NCI-H82 treated with DMSO at 0.1 percent for 48 hours (cell line): Measurements from ENCODE around the gene SNX18.
"Not testable (repeated sequence)": the region's sequence is repeated elsewhere in the genome, so short reads cannot be mapped to it uniquely, and the experiment has no call there.

Experiments
- DNase-seq: peaks from one replicate; lab custom pipeline; 2025; ENCODE audit not compliant: unreplicated experiment; lab: John Stamatoyannopoulos, UW

SNX18 gene

DNA sequence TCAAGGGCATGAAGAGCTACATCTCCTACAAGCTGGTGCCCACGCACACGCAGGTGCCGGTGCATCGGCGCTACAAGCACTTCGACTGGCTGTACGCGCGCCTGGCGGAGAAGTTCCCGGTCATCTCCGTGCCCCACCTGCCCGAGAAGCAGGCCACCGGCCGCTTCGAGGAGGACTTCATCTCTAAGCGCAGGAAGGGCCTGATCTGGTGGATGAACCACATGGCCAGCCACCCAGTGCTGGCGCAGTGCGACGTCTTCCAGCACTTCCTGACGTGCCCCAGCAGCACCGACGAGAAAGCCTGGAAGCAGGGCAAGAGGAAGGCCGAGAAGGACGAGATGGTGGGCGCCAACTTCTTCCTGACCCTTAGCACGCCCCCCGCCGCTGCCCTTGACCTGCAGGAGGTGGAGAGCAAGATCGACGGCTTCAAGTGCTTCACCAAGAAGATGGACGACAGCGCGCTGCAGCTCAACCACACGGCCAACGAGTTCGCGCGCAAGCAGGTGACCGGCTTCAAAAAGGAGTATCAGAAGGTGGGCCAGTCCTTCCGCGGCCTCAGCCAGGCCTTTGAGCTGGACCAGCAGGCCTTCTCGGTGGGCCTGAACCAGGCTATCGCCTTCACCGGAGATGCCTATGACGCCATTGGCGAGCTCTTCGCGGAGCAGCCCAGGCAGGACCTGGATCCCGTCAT, 1.4 kb downstream of the SNX18 start:
- DNase-seq: no peak

DNA sequence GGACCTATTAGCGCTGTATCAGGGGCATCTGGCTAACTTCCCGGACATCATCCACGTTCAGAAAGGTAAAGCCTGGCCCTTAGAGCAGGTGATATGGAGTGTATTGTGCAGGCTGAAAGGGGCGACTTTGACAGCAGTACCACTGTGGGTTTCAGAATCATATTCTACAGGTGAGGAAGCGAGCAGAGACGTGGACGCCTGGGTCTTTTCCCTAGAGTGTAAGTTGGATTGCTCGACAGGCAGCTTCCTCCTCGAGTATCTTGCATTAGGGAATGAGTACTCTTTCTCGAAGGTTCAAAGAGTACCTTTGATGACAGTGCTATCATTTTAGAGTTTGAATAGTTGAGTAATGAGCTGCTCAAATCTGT, 1.9 kb downstream of the SNX18 start:
- DNase-seq: no peak

DNA sequence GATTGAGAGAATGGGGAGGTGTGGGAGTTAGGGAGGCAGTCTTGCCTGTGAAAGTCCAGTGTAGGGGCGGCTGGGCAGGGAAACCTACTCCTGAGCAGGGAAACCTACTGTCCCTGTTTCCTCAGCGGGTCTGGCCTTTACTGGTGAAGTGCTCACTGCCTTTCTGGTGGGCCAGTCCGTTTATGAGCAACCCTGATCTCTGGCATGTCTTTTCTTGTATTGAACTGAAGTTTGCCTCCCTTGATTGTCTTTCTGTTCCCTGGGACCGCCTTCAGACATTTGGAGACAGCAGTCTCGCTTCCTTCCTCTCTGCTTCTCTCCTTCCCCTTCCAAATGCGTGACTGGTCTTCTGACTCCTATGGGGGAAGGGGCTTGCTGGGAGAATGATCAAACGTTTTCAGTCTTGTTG, 2.9 kb downstream of the SNX18 start:
- DNase-seq: no peak

DNA sequence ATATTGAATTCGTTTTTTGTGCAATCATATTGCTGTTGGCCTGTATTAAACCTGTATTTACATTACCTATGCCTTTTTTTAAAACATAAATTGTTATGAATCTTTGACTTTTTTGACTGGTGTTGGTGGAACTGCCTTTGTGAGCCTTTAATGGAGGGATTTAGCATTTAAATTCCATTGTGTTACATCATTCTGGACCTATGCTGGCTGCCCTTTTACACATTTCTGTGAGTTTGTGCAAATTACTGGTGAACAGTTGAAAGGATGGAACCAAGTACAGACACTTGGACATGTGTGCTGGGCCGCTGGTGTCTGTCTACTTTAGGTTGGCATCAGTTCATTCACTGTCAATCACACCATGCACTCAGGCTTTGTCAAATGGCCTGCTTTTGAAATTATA, 3.4 kb downstream of the SNX18 start:
- no peak for DNase-seq

DNA sequence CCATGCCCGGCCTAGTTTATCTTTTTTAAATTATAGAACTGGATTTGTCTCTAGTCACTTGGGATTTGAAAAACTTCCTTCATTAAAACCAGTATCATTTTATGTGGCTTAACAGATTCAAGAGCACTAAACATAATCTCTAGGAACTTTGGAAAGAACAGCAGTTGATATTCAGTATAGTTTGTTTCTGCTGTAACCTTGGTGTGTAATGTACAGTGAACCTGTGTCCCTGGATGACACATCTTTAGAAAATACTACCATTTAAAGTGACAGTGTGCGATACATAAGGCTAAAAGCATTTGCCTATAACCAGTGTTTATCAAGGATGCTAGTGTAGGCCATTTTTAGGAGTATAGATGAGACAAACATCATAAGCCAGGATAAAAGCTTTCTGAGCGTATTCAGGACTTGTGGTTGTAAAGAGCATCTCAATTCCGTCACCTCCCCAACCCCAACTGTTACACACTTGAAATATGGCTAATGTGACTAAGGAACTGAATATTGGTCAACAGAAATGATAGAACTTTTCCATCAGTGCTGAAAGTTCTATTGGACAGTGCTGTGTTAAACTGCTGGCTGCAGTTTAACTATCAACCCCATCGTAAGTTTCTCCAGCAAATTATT, 4.4 kb downstream of the SNX18 start:
- DNase-seq: no peak

DNA sequence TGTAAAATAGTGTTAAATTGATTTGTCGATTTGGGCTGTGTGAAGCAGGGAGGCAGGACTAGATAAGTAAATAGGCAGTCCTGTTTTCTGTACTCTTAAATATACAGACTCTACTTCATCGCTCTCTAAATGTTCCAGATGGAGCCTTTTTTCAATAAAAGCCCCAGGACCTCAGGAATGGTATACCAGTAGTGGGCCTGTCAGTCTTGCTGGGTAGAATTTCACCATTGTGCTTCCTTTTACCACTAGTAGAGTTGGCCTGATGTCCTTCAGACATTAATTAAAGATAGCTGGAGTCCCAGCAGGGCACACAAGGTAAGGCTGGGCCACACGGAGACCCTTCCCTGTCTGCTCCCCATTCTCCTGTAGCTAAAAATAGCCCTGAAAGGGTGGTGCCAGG, 6.0 kb downstream of the SNX18 start:
- DNase-seq: no peak

DNA sequence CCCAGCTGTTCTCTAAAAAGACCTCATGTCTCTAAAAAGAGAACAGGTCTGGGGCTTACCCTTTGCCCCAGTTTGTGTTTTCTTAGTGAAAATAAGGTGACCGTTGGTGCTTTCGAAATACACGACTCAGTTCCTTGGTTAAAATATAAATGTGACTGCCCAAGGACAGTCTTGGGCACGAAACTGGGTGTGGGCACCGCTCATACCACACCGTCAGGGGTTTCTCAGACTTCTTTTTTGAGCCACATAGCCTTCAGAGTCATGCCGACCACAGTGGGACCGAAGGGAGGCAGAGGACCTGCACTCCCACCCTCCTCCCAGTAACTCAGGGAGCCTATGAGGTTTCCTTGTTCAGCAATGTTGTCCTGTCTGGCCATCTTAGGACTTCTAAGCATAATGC, 6.5 kb downstream of the SNX18 start:
- no peak for DNase-seq

DNA sequence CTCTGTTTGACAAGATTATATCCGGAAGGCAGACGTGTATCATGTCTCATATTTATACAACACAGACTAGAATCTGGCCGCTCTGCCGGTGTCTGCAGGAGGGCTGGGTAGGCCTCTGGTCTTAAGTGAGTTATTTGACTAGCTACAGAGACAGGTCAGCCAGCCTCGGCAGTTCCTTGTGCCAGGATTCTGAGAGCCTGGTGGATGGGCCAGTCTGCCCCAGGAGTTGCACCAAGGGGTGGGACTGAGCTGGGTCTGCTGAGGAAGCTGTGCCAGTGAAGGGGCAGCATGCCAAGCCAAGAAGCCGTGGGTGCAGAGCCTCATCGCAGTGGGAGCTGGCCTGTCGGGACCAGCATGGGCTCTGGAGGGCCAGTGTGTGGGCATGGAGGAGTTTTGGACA, 7.1 kb downstream of the SNX18 start:
- DNase-seq: no peak

DNA sequence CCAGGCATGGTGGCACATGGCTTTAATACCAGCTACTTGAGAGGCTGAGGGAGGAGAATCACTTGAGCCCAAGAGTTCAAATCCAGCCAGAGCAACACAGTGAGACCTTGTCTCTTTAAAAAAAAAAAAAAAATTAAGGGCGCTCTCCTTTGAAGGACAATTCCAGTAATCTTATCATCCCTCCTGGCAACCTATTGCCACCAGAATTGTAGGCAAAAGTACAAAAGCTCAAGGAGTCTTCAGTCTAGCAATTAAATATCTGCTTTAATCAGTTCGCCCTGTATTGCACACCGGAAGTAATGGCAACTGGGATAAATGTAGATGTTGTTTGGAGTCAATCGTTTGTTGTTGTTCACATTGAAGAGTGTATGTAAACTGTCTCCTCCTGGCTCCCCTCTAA, 7.7 kb downstream of the SNX18 start:
- no peak for DNase-seq

DNA sequence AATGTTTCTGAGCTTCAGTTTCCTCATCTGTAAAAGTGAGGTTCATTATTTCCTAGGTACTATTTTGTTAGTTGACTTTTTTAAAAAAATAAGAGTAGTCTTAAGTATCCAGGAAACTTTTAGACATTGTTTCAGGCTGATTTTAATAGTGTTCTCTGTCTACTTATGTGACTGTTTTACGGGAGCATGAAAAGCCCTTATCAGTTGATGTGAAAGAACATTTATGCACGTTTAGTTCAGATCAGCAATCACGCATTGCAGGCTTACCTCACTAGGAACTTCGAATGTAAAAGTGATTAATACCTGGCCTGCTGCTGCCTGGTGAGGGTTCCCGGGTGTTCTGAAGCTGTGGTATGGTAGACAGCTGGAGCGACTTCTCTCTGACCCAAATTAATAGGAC, 8.1 kb downstream of the SNX18 start:
- no peak for DNase-seq

DNA sequence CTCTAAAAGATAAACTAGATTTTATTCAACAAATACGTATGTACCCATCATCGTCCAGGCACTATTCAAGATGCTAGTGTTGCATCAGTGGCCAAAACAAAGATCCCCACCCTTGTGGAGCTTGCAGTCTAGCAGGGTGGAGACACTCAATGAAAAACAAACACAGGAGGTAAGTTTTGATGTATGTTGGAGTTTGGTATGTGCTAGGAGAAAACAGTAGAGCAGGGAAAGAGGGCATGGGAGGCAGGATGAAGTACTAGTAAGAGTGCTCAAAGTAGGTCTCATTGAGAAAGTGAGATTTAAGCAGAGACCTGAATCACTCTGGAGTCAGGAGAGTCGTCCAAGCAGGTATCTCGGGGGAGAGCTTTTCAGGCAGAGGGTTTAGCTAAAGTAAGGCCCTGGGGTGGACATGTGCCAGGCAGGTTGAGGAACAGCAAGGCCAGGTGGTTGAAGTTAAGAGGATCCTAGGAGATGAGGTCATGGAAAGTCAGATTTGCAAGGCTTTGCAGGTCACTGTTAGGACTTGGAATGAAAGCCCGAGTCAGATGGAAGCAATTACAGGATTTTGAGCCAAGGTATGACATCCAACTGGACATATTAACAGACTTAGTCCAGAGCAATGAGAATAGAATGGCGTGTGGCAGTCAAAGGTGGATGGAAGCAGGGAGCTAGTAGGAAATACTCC, 9.2 kb downstream of the SNX18 start:
- DNase-seq: no peak

DNA sequence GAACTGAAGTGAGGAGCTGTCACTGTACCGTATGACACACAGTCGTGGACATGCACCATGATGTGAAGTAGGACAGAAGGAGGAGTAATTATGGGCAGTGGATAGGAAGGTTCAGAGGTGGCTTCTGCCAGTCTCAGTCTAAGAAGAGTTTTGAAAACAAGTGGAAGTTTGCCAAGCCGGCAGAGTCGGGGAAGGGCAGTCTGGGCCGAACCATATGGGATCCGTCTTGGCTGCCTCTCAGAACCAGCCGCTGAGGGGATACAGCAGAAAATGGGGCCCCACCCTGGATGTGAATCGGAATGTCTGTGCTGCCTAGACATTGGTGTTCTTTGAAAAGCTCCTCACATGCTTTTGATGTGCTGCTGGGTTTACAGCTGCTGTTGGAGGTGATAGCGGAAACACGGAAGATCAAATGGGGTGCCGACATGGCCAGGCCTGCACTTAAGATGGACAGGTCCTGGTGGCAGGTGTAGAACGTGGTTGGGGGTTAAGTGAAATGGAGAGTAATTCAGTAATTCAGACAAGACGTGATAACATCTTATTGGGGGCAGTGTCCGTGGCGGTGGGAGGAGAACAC, 11.2 kb downstream of the SNX18 start:
- DNase-seq: no peak

DNA sequence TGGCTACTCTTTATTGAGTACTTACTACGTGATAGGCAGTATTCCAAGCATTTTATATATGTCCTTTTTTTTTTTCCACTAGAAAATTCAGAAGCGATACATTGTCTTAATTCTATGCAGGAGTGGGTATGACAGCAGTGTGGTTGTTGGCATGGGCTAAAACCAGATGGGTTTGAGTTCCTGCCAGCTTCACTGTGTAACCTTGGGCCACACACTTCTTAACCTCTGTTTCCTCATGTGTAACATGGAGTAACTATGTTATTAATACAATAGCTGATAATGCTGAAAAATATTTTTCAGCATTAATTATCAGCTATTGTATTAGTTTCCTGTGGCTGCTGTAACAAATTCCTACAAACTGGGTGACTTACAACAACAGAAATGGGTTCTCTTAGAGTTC, 12.0 kb downstream of the SNX18 start:
- no peak for DNase-seq

DNA sequence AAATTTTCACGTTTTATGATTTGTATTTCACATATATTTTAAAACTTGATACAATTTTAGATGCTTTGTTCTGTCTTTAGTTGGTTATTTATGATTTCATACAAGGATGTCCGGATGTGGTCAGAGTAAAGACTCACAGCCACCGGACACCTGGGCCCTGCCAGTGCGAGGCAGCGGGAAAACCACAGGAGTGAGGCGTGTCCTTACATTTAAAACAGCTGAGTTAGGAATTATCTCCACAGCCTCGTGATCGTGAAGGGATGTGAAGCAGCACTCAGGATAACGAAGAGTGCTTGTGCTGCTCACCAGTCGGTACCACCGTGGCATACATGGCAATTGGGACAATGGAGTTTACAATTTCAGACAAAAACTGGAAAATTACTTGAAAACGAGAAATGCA, 14.0 kb downstream of the SNX18 start:
- DNase-seq: no peak

DNA sequence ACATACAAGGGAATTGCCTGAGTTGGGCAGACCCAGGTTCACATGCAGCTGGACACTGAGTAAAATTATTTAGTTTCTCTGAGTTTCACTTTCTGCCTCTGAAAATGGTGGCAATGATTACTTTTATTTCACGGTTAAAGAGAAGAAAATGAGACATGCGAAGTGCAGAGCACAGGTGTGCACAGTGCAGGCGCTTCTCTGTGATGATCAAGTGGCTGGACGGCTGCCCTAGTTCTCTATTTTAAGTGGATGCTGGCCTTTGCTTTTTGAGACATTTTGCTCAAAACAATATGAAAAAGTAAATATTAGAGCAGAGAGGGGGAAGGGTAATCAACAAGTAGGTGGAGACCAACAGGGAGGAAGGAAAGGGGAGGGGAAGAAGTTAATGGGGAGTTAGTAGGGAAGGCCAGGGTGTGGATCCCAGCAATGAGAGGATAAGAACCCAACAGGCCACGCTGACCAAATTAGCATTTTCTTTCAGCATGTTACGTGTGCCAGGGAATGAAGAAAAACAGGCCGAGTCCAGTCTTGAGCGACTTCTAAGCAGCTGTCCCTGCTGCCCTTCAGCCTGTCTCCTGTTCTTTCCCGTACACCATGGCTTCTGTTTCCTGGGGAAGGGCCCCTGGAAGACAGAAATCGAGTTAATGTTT, 16.1 kb downstream of the SNX18 start:
- DNase-seq: no peak

DNA sequence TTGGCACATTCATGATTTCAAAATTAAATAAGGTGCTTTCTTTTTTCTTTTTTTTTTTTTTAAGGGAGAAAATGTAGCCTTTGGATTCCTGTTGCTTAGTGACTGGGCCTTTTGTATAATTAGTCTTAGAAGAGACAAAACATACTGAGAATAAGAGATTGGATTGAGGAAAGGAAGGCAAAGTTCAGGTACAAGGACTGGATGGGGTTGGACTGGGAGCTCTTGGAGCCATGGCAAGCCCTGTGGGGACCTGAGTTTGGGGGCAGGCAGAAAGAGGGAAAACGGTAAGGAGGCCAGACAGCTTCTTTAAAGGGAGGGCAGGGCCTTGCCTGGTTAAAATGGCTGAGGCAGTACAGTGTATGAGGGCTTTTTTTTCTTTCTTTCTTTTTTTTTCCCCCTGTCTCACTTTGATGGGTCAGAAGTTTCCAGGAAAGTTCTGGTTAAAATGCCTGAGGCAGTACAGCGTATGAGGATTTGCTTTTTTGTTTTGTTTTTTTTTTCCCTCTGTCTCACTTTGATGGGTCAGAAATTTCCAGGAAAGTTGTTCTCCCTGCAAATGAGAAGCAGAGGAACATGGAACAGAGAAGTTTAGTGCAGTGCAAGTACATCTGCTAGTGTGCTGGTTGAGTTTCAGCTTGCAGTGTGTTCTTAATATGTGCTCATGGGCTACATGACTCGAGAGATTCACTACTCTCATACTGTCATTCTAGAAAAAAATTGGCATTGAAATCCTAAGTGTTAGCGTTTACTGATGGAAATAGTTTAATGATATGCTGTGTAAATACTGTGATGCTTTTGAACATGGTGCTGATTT, 16.8 kb downstream of the SNX18 start:
- DNase-seq: no peak

DNA sequence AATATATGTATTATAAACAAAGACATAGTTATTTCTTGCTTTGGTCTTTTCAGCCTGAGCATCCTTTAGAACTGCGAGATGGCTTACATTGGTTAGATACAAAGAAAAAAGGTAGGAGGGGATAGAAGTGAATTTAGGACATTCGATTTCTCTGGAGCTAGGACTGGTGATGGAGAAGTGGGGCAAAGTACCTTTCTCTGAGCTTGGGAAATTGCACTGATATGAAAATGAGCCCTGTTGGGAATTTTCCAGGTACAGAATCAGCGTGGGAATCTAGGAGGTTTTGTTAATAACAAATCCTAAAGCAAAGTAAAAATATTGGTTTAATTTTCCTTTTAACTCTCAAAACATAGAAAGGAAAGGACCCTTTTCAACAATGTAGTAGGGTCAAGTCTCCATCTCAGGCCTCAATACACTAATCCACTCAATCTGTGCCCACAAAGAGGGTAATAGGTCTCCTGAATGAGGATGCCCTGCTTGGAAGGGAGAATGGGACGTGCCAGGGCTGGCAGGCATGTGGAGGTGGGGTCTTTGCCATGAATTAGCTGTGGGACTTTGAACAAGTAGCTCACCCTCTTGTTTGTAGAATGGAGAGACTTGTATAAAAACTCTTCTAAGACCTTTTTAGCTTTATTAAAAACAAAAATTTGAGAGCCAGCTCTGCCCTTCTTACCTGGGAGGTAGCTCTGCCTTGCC, 17.7 kb downstream of the SNX18 start:
- DNase-seq: no peak

DNA sequence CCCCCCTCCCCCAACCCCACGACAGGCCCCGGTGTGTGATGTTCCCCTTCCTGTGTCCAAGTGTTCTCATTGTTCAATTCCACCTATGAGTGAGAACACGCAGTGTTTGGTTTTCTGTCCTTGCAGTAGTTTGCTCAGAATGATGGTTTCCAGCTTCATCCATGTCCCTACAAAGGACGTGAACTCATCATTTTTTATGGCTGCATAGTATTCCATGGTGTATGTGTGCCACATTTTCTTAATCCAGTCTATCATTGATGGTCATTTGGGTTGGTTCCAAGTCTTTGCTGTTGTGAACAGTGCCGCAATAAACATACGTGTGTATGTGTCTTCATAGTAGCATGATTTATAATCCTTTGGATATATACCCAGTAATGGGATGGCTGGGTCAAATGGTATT, 18.8 kb downstream of the SNX18 start:
- DNase-seq: not testable (repeated sequence)

DNA sequence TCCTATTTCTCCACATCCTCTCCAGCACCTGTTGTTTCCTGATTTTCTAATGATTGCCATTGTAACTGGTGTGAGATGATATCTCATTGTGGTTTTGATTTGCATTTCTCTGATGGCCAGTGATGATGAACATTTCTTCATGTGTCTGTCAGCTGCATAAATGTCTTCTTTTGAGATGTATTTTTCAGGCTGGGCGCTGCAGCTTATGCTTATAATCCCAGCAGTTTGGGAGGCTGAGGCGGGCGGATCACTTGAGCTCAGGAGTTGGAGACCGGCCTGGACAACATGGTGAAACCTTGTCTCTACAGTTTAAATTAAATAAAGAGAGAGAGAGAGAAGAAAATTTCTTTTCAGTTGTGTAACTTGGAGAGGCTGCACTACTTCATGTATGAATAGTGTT, 19.3 kb downstream of the SNX18 start:
- DNase-seq: not testable (repeated sequence)

DNA sequence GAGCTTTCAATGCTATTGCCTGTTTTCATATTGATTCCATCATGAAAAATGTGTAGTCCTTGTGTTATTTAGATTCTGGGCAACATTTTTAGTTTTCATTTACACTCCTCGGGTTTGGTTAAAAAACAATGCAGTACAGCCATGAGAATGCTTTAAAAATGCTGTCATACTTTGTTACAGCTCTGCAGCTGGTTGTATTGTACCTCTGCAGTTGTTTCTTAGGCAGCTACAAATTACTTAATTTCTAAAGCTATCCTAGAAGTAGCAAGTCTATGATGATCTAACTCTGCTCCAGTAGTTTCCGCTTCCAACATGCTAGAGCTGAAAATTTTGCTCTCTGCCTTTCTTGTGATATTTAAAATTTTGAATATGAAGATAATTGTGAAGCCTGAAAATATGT, 20.2 kb downstream of the SNX18 start:
- no peak for DNase-seq
